OCI-LY1 (cell line): ENCODE measurements around the gene IQSEC1.

Source experiments
- EZH2 ChIP-seq: fragments of 200-600 bp; sonication (generic), shearing (Covaris generic); IDR thresholded peaks from 2 replicates; pipeline ENCODE4 v1.8.0; 2017; ENCODE audit warnings: borderline replicate concordance, mixed run types, mild to moderate bottlenecking, antibody characterized with exemption, low read length, moderate library complexity, mixed read lengths
- TF ChIP-seq, protein P1 (sequence below): fragments of 200-600 bp; sonication (generic), shearing (Covaris generic); IDR thresholded peaks from 2 replicates; pipeline ENCODE4 v1.5.1; 2017; ENCODE audit warnings: mild to moderate bottlenecking, antibody characterized with exemption, low read length, moderate library complexity, mixed read lengths

DNA sequence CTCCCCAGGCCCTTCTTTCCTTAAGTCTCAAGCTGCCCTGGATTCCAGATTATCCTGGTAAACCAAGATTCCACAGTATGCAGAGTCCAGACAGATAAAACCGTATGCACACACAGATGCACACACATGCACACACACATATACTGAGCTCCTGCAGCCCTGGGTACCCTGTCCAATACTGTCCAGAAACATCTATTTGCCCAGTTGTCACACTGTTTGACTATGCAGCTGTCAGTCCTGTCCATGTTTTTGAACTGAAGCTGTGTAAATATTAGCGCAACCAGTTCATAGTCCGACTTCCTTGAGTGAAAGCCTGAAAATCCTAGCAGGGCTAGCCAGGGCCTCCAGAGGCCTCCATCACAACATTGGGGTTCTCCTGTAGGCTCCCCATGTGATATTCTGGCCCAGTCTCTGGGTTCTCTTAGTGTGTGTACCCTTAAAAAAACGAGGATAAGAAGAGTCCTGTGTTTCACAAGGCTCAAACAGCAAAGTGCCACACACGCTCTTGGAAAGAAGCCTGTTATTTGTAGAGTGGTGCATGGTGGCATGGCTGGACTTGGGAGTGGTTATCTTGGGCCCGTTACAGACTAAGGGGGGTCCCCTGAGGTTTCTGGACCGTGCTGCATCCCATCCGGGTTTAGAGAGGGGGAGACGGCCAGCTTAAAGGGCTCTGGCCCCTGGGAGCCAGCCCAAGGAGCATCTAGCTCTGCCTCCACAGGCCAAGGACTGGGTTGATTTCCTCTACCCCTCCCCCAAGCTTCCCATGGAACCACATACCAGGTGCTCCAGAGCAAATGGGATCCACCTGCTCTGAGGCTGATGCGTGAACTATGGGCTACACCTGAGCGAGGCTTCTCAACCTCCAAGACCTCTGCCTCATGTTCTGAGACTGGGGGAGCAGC is 108.3 kb downstream of the IQSEC1 start:
- TF ChIP-seq, protein P1, sequence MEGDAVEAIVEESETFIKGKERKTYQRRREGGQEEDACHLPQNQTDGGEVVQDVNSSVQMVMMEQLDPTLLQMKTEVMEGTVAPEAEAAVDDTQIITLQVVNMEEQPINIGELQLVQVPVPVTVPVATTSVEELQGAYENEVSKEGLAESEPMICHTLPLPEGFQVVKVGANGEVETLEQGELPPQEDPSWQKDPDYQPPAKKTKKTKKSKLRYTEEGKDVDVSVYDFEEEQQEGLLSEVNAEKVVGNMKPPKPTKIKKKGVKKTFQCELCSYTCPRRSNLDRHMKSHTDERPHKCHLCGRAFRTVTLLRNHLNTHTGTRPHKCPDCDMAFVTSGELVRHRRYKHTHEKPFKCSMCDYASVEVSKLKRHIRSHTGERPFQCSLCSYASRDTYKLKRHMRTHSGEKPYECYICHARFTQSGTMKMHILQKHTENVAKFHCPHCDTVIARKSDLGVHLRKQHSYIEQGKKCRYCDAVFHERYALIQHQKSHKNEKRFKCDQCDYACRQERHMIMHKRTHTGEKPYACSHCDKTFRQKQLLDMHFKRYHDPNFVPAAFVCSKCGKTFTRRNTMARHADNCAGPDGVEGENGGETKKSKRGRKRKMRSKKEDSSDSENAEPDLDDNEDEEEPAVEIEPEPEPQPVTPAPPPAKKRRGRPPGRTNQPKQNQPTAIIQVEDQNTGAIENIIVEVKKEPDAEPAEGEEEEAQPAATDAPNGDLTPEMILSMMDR, result no peak
- no peak for TF ChIP-seq EZH2
